ENCODE measurements around the gene PRMT7.

GRCh38 chr16:68338326-68339119, 27.7 kb downstream of the PRMT7 start:
- TF ChIP-seq CTCF (conservative IDR thresholded peaks at IDR 0.05) (no peak), ZFX (IDR thresholded peaks at IDR 0.05) (no peak)
